Calu3 (cell line): ENCODE measurements around the gene EME2. TPM values are rescaled to one million over a fixed set of nuclear protein-coding genes. Genes with fewer than 3 reads are reported as not detected.

Source experiments
- BruUV-seq: library from RNA; stranded (reverse); fragments of 400-500 nt; replicated peaks from 2 replicates; lab custom pipeline; 2021; lab: Mats Ljungman, UMichigan
- CTCF ChIA-PET: fragments of 300-600 bp; sonication (Branson Sonifier 250); formaldehyde crosslinking; loops from one replicate; lab custom pipeline; 2022; ENCODE audit warnings: antibody characterized with exemption; lab: Charles Lee
- DNase-seq: peaks from one replicate; pipeline ENCODE4 v3.0.0; 2022
- H3K27ac Mint-ChIP-seq: one replicate; pipeline ENCODE4 v1.8.0; 2022; ENCODE audit warnings: mixed read lengths; ENCODE audit not compliant: unreplicated experiment
- H3K27me3 Mint-ChIP-seq: one replicate; pipeline ENCODE4 v1.8.0; 2022; ENCODE audit warnings: mixed read lengths; ENCODE audit not compliant: unreplicated experiment
- H3K36me3 Mint-ChIP-seq: one replicate; pipeline ENCODE4 v1.8.0; 2022; ENCODE audit warnings: mild to moderate bottlenecking, moderate library complexity, mixed read lengths; ENCODE audit not compliant: insufficient read depth, unreplicated experiment
- H3K4me1 Mint-ChIP-seq: one replicate; pipeline ENCODE4 v1.8.0; 2022; ENCODE audit warnings: mild to moderate bottlenecking, low read depth, mixed read lengths; ENCODE audit not compliant: unreplicated experiment
- H3K4me3 Mint-ChIP-seq: one replicate; pipeline ENCODE4 v1.8.0; 2022; ENCODE audit warnings: mild to moderate bottlenecking, low read depth, moderate library complexity, mixed read lengths; ENCODE audit not compliant: unreplicated experiment
- H3K9me3 Mint-ChIP-seq: one replicate; pipeline ENCODE4 v1.8.0; 2022; ENCODE audit warnings: low read depth, mixed read lengths; ENCODE audit not compliant: unreplicated experiment
- CTCF ChIP-seq: fragments of 200-600 bp; IDR thresholded peaks from one replicate; pipeline ENCODE4 v1.8.0; 2022; ENCODE audit warnings: antibody characterized with exemption; ENCODE audit not compliant: unreplicated experiment
- intact Hi-C: fragments of 100-400 bp; cut with micrococcal nuclease; formaldehyde crosslinking; loops from one replicate; pipeline ENCODE4 v1.10.0; 2022; ENCODE audit not compliant: unreplicated experiment
- total RNA-seq: library from RNA; stranded (reverse); gene quantifications from 2 replicates; pipeline ENCODE4 v1.2.3, GENCODE V29; 2022

Gene EME2
- total RNA-seq, 1 experiment from 2014 or later, result 30.8 TPM

GRCh38 chr16:1763521-1764511, 8.8 kb upstream of the EME2 start:
- intact Hi-C loops, result no loop called here
- peak; percentile 15 for TF ChIP-seq CTCF
- Mint-ChIP-seq H3K27ac (no peak overlapping the region), H3K4me3 (no peak overlapping the region), H3K36me3 (peaks cover 59% of the 10 kb centered on the region), H3K9me3 (no peaks in the 10 kb centered on the region), H3K4me1 (no peaks in the 10 kb centered on the region), H3K27me3 (no peaks in the 10 kb centered on the region)
- CTCF ChIA-PET, result no interaction called here
- BruUV-seq, result no TSS peak
- DNase-seq, result no peak

DNA sequence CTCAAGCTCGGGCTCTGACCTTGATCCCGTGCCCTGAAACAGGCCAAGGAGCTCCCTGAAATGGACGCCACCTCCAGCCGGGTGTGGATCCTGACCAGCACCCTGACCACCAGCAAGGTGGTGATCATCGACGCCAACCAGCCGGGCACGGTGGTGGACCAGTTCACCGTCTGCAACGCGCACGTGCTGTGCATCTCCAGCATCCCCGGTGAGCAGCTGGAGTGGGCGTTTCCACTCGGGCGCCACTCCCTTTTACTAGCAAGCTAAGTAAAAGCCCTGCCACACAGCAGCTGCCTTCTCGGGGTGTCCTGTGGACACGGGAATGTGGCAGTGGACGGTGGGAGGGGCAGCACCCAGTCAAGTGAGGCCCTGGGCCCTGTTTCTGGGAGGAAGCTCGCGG, 7.6 kb upstream of the EME2 start:
- TF ChIP-seq CTCF, result no peak
- H3K9me3 Mint-ChIP-seq, result no peaks in the 10 kb centered on the region
- no peak for DNase-seq
- no peak overlapping the region for H3K4me3 Mint-ChIP-seq
- no peaks in the 10 kb centered on the region for H3K27me3 Mint-ChIP-seq
- intact Hi-C loops, result no loop called here
- CTCF ChIA-PET, result interaction anchor here (0.5 kb wide), 1 partner anchor 127 kb away, joined by 3 read pairs; no protein-coding TSS in a partner anchor
- no TSS peak for BruUV-seq
- peaks cover 61% of the 10 kb centered on the region for H3K36me3 Mint-ChIP-seq
- H3K27ac Mint-ChIP-seq, result no peak overlapping the region
- peaks cover 2% of the 10 kb centered on the region for H3K4me1 Mint-ChIP-seq

- Mint-ChIP-seq H3K4me1 (peaks cover 8% of the 10 kb centered on the region), H3K4me3 (no peak overlapping the region), H3K27ac (no peak overlapping the region), H3K9me3 (no peaks in the 10 kb centered on the region), H3K36me3 (peaks cover 64% of the 10 kb centered on the region), H3K27me3 (no peaks in the 10 kb centered on the region)
- no TSS peak for BruUV-seq
- CTCF ChIA-PET, result no interaction called here
- no peak for TF ChIP-seq CTCF
- intact Hi-C loops, result no loop called here
- DNase-seq, result no peak
Observed at GRCh38 chr16:1765826-1766225, 6.8 kb upstream of the EME2 start.

GRCh38 chr16:1766231-1766630, 6.4 kb upstream of the EME2 start:
- no peak overlapping the region for H3K4me3 Mint-ChIP-seq
- CTCF ChIA-PET, result no interaction called here
- peaks cover 8% of the 10 kb centered on the region for H3K4me1 Mint-ChIP-seq
- BruUV-seq, result no TSS peak
- TF ChIP-seq CTCF, result no peak
- DNase-seq, result no peak
- intact Hi-C loops, result no loop called here
- no peaks in the 10 kb centered on the region for H3K27me3 Mint-ChIP-seq
- peaks cover 64% of the 10 kb centered on the region for H3K36me3 Mint-ChIP-seq
- H3K9me3 Mint-ChIP-seq, result no peaks in the 10 kb centered on the region
- no peak overlapping the region for H3K27ac Mint-ChIP-seq
